HFF-Myc (cell line): ENCODE results near the gene BEST4.
"Not testable (repeated sequence)": the region's sequence is repeated elsewhere in the genome, so short reads cannot be mapped to it uniquely, and the experiment has no call there.

ENCODE experiments used
- DNase-seq: peaks from one replicate; pipeline ENCODE4 v3.0.0-alpha.2; 2011; ENCODE audit warnings: low read depth; ENCODE audit errors: extremely low read depth
- H3K4me3 ChIP-seq: replicated peaks from 2 replicates; pipeline ENCODE4 v1.5.1; 2011; ENCODE audit warnings: low read depth, mild to moderate bottlenecking, control low read depth, low read length
- TF ChIP-seq, protein P1 (sequence below): IDR thresholded peaks from 2 replicates; pipeline ENCODE4 v1.5.1; 2012; ENCODE audit warnings: mild to moderate bottlenecking, low read depth, low read length, control low read depth; ENCODE audit errors: missing control alignments

Gene BEST4

DNA sequence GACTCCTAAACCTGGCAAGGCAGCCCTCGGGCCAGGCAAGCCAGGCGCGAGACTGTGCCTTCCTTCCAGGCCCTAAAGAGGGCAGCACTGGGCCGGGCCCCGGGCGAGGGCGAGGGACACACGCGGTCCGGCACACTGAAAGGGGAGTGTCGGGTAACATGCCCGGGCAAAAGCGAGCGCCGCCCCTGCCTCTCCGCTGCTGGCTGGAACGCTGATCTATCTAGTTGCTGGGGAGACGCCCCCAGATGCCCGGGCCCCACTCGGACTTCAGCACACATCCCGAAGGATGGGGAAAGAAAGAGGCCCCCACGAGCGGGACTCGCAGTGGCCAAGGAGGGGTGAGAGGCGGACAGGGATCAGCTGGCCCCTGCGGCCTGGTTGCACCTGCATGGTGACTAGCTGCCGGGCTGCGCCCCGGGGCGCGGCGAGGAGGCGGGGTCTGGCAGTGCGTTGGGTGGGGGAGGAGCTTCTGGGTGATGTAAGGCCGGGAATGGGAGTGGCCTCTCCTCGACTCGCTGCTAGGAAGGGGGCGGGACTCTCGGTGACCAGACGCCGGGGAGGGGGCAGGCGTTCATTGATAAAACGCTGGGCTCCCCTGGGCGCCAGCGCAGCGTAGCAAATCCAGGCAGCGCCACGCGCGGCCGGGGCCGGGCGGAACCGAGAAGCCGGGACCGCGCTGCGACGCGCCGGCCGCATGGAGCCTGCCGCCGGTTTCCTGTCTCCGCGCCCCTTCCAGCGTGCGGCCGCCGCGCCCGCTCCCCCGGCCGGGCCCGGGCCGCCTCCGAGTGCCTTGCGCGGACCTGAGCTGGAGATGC is 12.0 kb upstream of the BEST4 start, which contains the start of gene PLK3:
Gene PLK3, plus strand, starts transcription at position 608 of the 815 bp plus-strand sequence. Its CDS starts 87 bp downstream, at position 695.
- TF ChIP-seq, protein P1, sequence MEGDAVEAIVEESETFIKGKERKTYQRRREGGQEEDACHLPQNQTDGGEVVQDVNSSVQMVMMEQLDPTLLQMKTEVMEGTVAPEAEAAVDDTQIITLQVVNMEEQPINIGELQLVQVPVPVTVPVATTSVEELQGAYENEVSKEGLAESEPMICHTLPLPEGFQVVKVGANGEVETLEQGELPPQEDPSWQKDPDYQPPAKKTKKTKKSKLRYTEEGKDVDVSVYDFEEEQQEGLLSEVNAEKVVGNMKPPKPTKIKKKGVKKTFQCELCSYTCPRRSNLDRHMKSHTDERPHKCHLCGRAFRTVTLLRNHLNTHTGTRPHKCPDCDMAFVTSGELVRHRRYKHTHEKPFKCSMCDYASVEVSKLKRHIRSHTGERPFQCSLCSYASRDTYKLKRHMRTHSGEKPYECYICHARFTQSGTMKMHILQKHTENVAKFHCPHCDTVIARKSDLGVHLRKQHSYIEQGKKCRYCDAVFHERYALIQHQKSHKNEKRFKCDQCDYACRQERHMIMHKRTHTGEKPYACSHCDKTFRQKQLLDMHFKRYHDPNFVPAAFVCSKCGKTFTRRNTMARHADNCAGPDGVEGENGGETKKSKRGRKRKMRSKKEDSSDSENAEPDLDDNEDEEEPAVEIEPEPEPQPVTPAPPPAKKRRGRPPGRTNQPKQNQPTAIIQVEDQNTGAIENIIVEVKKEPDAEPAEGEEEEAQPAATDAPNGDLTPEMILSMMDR = peak; percentile 89
- DNase-seq = peak; percentile 94
- peak within 1 kb of the TSS; percentile 94 for H3K4me3 ChIP-seq

DNA sequence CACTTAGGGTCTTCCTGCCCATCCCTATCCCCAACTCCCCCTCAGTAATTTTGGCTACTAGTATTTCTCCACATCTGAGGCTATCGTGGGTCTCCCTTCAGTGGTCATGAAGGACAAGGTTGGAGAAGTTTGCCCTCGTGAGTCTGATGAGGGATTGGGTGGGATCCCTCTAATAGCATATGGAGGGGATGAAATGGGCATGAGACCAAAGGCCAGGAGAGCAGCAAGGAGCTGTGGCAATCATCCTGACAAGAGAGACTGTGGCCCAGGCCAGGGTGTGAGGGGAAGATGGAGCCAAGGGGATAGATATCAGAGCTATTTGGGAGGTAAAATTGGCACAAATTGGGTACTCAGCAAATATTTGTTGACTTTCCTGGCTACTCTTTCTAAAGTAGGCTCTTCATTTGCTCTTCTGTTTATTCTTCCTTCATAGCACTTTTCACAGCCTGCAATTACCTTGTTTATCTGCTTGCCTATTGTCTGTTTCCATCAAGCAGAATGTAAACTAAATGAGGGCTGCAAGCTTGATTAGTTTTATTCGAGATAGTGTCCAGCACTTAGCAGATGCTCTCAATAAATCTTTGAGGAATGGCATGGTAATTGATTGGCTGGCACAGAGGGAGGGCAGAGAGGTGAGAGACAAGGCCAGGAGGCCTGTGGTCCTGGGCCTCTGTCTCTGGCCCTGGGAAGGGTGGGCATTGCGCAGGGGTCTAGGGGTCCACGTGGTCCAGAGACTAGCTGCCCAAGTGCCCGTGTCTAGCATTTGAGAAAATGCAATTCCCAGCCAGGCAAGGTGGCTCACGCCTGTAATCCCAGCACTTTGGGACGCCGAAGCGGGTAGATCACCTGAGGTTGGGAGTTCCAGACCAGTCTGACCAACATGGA is 10.8 kb upstream of the BEST4 start:
- DNase-seq = no peak
- TF ChIP-seq, protein P1 = no peak
- H3K4me3 ChIP-seq = no peak overlapping the region

DNA sequence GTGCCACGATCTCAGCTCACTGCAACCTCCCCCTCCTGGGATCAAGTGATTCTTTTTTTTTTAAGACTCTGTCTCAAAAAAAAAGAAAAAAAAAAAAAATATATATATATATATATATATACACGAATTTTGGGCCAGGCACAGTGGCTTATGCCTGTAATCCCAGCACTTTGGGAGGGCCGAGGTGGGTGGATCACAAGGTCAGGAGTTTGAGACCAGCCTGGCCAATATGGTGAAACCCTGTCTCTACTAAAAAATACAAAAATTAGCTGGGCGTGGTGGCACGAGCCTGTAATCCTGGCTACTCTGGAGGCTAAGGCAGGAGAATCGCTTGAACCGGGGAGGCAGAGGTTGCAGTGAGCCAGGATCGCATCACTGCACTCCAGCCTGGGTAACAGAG is 9.9 kb upstream of the BEST4 start:
- DNase-seq, H3K4me3 ChIP-seq: not testable (repeated sequence)

DNA sequence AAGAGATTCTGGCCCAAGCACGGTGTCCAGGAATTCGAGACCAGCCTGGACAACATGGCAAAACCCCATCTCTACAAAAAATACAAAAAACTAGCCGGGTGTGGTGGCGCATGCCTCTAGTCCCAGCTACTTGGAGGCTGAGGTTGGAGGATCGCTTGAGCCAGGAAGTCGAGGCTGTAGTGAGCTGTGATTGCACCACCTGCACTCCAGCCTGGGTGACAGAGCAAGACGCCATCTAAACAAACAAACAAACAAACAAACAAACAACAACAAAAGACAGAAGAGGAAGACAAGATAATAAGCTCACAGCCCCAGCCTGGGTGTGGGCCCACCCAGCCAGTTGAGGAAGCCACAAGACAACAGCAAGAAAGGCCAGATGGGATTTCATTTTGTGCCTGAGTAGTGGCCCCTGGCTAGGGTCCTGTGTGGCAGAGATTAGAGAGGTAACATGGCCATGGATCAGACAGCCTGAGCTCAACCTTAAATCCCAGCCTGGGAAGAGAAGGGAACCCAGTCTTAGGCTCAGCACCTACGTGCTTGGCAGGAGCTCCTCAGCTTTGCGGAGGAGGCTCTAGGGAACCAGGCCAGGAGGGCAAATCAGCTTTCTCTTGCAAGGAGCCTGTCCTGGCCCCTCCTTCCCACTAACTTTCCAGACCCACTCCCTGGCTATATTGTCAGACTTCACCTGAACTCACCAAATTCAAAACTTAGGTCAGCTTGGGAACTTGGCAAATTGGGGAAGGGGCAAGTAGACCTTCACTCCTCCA is 4.9 kb upstream of the BEST4 start:
- TF ChIP-seq, protein P1 = no peak
- DNase-seq = no peak

DNA sequence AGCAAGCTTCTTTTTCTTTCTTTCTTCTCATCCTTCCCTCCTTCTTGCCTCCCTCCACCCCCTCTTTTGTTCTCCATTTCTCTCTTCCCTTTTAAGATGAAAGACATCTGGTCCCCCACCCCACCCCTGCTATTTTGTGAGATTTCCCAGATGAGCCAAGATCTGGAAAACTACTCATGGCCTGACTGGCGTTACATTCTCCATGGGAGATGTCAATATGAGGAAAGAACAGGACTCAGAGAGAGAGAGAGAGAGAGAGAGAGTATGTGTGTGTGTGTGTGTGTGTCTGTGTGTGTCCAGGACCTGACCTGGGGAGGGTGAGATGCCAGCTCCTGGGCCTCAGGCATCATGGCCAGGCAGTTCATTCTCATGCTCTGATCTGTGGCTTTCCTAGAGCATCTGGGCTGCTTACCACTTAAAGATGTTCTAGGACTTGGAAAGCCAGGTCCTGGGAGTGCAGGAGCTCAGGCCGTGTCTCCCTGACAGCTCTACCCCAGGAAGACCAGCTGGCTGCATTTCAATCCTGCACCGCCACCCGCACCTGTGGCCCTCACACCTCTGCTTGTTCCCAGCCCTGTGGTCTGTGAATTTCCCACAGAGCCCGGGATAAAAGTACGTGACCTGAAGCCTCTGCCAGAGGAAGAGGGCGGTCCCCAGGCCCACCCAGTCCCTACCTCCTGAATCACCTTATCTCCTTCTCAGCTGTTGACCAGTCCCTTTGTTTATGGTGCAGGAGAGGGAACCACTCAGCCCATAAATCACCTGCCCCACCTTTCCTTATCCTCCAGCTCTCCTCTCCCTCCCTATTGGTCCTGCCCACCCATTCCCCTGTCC is 3.2 kb upstream of the BEST4 start:
- DNase-seq = no peak
- TF ChIP-seq, protein P1 = no peak
- no peak overlapping the region for H3K4me3 ChIP-seq

More for the DNA sequence above, 4.9 kb upstream of the BEST4 start:
- H3K4me3 ChIP-seq = no peak overlapping the region

DNA sequence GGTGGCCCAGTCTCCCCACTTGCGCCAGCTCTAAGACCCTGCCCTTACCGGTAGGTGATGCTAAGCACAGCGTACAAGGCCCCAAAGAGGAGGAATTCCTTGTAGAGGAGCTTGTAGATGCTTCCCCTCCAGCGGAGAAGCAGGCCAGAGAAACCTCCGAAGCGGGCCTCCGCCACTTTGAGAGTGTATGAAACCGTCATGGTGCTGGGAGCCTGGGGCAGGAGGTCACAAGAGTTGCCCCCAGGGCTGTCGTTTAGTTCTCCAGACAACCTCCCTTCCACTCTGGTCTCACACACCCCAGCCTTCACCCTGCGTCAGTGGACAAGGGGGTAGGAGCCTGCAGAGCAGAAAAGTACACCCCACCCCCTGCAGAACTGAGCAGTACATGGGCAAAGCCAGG is 464 bp downstream of the BEST4 start:
- H3K4me3 ChIP-seq = no peak overlapping the region
- DNase-seq = no peak
- TF ChIP-seq, protein P1 = no peak
